HT1080 (cell line): ENCODE results near the gene RBM38. TPM values are rescaled to one million over a fixed set of nuclear protein-coding genes. Genes with fewer than 3 reads are reported as not detected.
A peak's percentile ranks its signal among the peaks of the same experiment; 100 is the strongest.
"Not testable (repeated sequence)": the region's sequence is repeated elsewhere in the genome, so short reads cannot be mapped to it uniquely, and the experiment has no call there.

Experiments
- DNase-seq: peaks from one replicate; pipeline ENCODE4 v3.0.0-alpha.2; 2015; ENCODE audit warnings: low read depth
- total RNA-seq: library from RNA; depleted of rRNA; stranded (reverse); fragments of >200 nt; shearing (Covaris generic); gene quantifications from 2 replicates; pipeline ENCODE4 v1.2.3, GENCODE V29; 2014

Gene RBM38
- total RNA-seq, 1 experiment from 2014 or later = 23.9 TPM

DNA sequence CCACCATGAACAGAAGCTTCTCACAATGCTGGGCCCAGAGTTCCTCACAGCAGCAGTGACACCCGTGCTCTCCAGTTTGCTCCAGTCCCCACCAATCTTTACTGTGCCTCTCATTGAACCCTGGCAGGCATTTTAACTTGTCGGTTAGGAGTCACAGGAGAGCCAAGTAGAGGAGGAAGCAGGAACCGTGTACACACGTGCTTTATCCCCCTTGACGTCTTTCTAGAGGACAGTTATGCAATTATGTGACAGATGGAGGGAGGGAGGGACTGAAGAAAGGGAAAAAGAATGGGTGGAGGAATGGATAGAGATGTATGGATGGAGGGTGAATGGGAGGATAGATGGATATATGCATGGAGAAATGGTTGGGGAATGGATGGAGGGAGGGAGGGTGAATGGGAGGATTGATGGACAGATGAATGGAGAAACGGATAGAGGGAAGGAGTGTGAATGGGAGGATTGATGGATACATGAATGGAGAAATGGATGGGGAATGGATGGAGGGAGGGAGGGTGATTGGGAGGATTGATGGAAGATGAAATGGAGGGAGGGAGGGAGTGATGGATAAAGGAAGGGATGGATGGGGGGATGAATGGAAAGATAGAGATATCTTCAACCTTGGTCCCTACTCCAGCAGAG is 26.0 kb downstream of the RBM38 start:
- DNase-seq = no peak

DNA sequence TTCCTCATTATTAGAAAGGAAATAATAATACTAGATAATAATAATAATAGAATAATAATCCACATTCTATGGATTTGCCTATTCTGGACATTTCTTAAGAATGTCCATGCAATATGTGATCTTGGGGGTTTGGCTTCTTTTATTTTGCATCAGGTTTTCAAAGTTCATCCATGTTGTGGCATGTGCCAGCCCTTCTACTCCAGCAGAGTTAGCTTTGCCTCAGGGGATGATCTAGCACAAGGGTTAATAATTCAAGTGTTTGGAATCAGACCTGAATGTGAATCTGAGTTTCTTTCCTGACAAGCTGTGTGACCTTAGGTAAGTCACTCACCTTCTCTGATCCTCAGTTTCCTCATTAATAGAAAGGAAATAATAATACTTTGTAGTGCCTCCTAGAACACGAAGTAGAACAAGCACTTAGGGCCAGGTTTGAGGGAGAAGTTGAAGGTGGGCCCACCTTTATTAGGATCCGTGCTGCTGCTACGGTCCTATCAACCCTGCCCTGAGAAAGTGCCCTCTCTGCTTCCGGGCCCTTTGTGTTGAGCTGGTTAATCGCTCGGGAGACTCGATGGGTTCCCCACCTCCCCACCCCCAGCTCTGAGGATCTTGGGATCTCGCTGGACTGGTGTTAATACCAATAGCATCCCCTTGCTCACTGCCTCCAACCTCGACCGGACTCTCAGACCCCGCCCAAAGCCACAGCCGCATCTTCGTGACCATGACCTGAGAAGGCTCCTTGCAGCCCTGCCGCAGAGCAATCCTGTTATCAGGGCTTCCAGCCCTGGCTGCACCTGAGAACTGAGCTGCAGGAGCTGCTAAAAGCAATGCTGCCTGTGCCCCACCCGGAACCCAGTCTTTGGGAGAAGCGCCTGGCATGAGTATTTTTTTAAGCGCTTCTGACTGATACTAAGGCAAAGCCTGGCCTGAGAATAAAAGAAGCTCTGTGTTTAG is 26.9 kb downstream of the RBM38 start:
- DNase-seq = no peak

DNA sequence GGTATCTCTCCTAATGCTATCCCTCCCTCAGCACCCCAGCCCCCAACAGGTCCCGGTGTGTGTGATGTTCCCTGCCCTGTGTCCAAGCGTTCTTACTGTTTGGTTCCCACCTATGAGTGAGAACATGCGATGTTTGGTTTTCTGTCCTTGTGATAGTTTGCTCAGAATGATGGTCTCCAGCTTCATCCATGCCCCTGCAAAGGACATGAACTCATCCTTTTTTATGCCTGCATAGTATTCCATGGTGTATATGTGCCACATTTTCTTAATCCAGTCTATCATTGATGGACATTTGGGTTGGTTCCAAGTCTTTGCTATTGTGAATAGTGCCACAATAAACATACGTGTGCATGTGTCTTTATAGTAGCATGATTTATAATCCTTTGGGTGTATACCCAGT is 28.3 kb downstream of the RBM38 start:
- not testable (repeated sequence) for DNase-seq

DNA sequence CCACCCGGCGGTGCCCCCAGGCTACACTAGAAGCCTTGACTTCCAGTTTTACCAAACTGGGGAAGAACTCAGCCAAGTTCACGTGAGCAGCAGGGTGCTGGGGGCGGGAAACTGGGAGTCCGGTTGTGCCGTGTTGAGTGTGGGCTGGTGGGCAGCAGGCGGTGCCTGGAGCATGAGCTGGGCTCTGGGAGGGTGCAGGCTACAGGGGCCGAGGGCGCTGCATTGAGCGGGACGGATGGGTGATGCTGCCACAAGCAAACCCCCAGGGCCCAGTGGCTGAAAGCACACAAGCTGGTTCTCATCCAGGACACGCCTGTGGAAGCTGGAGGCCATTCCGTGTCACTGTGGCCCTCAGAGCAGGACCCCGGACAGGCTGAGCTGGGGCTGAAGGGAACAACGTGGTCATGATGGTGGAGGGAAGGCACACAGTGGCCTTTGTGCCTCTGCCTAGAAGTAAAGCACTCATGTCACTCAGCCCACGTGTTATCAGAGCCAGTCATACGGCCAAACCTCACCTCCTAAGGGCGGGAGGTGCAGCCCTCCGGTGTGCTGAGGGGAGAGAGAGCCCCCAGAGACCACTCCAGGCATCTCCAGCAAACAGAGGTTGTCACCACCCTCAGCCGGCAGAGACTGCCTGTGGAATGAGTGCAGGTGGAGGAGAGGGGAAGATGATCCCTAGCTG is 29.5 kb downstream of the RBM38 start:
- DNase-seq = no peak

DNA sequence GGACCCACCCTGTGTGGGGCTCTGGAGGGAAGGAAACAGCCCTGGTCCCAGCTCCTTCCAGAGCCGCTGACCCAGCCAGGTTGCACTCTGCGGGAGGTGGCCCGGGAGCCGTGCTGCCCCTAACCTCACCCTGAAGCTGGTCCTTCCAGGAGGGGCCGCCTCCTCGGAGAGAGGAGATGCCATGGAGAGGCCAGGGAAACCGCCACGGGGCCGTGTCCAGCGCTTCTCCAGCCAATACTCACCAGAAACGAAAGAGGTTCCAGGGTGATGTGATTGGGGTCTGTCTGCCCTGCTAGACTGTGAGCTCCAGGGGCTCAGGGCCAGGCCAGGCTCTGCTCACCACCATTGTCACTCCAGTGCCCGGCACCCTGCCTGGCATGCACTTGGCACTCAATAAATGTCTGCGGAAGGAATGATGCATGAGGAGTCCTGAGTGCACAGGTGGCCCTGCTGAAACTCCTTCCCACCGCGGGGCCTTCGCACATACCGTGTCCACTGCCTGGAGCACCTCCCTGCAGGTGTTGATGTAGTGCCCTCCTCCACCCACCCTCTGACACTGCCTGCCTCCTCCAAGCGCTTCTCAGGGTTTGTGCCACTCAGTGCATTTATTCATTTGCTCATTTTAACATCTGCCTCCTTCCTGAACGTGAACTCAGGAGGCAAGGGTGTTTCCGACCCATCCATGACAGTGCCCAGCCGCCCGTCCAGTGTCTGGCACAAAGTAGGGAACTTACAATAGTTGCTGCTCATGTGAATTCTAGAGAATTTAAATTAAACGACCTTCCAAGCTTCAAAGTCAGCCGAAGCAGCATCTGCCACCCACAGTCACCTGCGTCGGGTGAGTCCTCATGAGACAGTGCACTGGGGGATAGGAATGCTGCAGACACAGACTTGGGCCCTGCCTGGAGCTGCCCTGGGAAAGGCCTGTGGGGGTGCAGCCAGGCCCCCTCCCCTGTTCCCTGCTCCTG is 30.3 kb downstream of the RBM38 start:
- DNase-seq = no peak

DNA sequence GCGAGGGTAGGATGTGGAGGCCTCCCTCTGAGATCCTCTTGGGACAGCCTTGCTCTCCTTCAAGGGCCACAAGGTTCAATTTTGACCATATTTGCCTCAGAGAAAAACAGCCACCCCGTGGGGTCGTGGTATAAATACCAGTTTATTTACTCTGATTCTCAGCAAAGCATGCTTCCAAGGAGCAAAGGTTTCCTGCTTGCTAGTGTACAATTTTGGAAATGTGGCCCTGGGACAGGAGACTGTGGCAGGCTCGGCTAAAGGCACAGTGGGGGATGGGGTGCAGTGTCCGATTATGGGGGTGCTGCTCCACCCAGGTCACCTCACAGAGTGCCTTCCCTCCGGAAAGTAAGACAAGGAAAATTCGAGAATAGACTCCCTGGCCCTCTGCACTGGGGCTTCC is 31.1 kb downstream of the RBM38 start:
- no peak for DNase-seq

DNA sequence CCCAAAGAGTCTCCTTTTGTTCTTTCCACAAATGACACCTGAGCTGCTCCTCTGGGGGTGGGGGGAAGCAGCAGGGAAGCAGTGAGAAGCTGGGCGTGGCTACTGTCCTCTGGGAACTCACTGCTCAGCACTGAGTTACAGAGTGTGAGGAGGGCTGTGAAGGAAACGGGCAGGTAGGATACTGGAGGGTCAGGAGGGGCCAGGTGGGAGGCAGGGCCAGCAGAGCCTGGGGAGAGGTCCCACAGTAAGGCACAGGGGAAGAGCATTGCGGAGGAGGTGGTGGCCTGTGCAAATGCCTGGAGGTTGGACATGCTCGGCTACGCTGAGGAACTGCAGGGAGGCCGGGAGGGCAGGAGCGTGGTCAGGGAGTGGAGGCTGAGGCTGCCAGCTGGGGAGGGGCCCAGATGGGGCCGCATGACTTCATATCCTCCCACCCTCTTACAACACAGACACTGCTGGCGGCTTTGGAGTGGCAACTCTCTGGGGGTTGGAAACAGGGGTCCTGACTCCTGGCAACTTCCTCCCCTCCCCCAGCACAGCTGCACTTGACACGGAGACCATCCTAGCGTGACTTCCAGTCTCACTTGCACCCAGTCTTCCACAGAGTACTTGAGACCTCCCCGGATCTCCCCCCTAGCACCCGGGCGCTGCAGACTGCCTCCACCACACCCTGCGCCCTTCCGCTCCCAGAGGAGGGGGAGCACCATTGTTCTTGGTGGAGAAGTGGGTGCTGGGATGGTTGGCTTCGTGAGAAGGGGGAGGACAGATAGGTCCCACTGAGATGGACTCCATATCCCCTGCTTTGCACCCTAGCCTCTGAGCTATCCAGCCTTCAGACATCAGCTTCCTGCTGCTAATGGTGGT is 34.2 kb downstream of the RBM38 start:
- no peak for DNase-seq

DNA sequence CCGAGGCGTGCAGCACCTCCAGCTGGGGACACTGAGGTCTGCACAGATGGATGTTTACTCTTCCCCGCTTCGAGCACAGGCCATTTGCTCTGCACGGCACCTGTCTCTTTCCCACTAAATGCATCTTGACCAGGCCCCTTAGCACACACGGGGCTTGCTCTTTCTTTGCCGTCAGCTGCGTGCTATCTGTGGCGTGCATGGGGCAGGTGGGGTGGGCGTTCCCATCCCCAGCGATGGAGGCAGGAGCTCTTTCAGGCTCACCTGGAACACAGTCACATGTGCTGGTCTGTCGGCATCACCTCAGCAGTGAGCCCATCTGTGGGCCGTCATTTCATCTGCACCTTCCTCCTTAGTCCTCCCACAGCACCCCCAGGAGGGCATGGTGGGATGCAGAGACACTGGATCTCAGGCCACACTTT is 35.1 kb downstream of the RBM38 start:
- DNase-seq = no peak

DNA sequence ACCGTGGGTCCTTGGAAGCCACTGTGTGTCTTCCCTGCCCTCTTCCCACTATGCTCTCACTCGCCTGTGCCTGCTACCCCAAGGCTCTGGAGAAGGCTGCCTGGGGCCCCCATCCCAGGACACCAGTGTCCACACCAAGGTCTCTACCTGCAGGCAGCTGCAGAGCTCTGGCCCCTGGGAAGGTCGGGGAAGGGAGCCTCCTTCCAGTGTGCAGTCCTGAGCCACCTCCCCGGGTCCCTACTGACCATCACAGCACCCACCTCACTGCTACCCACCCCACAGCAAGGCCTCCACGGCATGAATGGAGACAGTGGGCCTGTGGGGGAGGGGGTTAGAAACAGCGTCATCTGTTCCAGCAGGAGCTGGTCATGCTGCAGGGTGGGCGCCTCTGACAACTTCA is 35.6 kb downstream of the RBM38 start:
- no peak for DNase-seq

DNA sequence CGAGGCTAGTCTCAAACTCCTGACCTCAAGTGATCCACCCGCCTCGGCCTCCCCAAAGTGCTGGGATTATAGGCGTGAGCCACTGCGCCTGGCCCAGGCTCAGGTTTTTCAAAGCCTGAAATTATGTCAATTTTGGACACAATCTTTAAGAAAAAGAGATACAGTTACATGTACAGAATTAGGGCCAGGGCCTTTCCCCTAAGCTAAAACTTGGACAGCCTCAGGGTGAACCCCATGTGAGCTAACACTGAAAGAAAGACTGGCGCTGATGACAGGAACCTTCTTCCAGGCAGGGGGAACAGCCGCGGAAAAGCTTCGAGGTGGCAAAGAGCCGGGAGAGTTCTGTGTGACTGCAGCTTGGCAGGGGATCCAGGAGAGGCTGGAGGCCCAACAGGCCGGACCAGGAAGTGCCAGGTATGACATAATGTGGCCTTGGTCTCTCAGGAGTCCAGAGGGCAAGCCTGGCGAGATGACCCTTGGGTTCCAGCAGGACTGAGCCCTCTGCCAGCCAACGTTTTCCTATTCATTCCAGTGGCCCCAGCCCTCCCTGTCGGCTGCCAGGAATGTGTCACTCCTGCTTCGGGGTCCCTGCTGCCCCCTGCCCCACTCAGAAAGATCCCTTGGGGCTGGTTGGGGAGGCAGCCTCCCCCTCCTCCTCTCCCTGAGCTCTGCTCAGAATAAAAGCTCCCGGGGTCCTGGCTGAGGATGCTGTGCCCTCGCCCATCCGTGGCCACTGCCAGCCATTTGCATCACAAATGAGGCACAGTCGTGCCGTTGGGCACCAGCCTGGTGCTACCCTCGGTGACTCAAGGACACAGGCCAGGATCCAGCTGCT is 37.3 kb downstream of the RBM38 start:
- DNase-seq = no peak

DNA sequence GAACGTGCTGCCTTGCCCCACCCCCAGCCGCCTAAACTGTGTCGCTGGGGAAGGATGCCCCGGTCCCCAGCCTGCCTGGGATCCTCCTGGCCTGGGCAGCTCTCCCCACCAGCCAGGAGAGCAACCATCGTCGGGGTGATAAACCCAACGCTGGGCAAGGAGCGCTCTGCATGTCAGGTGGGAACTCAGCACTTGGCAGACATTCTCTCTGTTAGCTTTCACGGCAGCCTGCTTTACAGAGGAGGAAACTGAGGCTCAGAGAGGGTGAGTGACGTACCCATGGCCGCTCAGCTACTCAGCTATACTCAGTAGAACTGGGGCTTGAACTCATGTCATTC is 37.9 kb downstream of the RBM38 start:
- DNase-seq = no peak

DNA sequence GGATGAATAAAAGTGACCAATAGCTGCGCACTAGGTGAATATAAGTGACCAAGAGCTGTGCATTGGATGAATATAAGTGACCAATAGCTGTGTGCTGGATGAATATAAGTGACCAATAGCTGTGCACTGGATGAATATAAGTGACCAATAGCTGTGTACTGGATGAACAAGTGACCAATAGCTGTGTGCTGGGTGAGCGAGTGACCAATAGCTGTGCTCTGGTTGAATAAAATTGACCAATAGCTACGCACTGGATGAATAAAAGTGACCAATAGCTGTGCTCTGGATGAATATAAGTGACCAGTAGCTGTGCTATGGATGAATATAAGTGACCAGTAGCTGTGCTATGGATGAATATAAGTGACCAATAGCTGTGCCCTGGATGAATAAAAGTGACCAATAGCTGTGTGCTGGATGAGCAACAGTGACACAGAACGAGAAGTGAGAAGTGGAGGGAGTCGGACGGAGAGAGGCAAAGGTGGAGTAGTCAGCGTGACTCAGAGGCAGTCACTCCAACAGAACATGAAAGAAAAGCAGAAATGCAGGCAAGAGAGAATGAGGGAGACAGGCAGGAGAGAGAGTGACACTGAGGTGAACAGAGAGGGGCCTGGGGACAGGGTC is 38.5 kb downstream of the RBM38 start:
- DNase-seq = peak; percentile 80

DNA sequence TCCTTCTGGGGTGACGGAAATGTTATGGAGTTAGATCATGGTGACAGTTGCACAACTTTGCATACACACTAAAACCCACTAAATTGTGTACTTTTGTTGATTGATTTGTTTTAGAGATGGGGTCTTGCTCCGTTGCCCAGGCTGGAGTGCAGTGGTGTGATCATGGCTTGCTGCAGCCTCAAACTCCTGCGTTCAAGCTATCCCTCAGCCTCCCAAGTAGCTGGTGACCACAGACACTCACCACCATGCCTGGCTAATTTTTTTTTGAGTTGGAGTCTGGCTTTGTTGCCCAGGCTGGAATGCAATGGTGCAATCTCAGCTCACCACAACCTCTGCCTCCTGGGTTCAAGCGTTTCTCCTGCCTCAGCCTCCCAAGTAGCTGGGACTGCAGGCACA is 39.0 kb downstream of the RBM38 start:
- DNase-seq = not testable (repeated sequence)

DNA sequence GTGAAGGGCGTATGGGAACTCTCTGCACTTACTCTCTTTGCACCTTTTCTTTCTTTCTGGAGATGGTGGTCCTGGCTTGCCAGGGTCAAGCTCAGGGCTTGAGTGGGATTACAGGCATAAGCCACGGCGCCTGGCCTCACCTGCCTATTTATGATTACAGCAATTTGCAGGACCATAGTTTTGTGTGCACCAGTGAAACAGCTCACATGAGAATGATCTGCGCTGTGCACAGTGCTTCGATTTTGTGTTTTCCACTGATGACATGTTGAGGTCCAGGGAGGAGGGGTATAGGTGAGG is 40.3 kb downstream of the RBM38 start:
- DNase-seq = no peak

DNA sequence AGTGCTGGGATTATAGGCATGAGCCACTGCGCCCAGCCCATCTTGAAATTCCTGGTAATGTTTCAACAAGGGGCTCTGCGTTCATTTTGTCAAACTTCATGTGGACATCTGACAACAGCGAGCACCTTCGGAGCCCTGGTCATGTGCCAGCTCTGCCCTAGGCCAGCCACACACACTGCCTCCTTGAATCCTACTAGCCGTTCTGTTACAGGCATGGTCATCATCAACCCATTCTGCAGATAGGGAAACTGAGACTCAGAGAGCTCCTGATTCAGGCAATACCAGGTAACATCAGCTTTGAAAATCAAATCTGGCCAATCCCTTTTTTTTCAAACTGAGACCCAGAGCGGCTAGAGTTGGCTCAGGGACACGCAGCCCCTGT is 41.3 kb downstream of the RBM38 start:
- no peak for DNase-seq

DNA sequence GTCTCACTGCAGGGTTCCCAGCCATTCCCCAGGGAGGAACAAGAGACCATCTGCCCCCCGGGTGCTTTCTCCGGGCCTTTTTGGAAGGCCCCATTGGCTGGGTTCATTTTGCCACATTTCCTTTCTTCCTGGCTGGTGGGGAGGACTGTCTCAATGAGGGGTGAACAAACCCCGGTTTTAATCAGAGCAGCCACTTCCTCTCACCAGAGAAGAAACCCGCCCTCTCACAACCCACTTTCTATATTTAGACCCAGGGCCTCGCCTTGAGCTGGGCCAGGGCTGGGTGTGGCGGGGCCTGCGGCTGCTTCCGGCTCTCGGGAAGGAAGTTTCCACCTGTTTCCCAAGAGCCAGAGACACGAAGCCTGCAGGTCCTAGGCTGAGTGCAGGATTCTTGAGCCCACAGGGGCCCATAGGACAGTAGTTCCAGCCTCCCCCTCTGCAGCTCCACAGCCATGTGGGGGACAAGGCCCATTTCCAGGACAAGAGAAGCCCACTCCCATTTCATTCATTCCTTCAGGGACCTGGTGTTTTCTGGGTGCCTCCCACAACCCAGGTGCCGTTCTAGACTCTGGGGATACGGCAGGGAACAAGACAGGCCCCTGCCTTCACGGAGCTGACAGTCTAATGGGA is 41.8 kb downstream of the RBM38 start:
- DNase-seq = peak; percentile 57

DNA sequence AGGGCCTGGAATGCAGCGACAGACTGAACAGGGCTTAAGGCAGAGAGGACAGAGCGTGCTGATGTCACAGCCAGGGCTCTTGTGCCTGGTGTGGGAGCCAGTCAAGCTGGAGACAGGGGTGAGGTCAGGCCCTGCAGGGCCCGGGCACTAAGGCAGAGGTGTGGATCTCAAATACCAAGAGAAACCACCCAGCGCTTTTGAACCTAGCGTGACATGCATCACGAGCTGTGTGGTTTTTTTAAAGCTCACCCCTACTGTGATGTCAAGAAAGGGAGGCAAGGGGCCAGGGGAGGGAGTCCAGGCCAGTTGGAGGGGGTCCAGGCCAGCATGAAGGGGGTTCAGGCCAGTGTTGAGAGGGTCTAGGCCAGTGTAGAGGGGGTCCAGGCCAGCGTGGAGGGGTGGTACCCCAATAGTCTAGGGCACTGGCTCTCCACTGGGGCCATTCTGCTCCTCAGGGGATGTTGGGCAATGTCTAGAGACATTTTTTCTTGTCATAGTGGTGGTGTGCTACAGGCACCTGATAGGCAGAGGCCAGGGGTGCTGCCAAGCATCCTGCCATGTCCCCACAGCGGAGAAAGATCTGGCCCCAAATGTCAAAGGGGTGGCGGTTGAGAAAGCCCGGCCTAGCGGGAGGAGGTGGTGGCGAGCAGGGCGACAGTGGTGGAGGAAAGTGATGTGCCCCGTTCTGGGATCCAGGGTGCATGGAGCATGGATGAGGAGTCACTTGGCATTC is 42.6 kb downstream of the RBM38 start:
- no peak for DNase-seq

DNA sequence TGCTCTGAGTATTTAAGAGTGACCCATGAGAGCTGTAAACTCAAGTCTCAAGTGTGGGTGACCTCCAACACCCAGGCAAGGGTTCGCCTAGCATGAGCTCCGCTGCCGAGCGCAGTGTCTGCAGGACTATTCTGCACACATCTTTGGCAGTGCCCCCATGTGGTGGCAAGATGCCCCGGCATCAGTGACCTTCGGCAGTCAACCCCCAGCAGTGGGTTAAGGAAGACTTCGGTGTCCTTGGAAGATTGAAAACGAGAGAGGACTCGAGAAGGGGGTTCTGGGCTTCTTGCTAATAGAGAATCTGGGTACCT is 43.1 kb downstream of the RBM38 start:
- no peak for DNase-seq
